Endothelial cell (in vitro differentiated cells): ENCODE data around the gene ADAMTS2. TPM values are rescaled to one million over a fixed set of nuclear protein-coding genes. Genes with fewer than 3 reads are reported as not detected.

Source experiments
- DNase-seq: peaks from one replicate; pipeline ENCODE4 v3.0.0; 2021; ENCODE audit warnings: low spot score
- H3K27ac Mint-ChIP-seq: one replicate; pipeline ENCODE4 v1.8.0; 2021; ENCODE audit warnings: mixed read lengths, inconsistent platforms; ENCODE audit not compliant: unreplicated experiment
- H3K27me3 Mint-ChIP-seq: one replicate; pipeline ENCODE4 v1.8.0; 2021; ENCODE audit warnings: mild to moderate bottlenecking, moderate library complexity, mixed read lengths, inconsistent platforms; ENCODE audit not compliant: unreplicated experiment
- H3K36me3 Mint-ChIP-seq: one replicate; pipeline ENCODE4 v1.8.0; 2021; ENCODE audit warnings: mild to moderate bottlenecking, low read depth, mixed read lengths, inconsistent platforms; ENCODE audit not compliant: unreplicated experiment
- H3K4me1 Mint-ChIP-seq: one replicate; pipeline ENCODE4 v1.8.0; 2021; ENCODE audit warnings: mild to moderate bottlenecking, mixed read lengths, inconsistent platforms; ENCODE audit not compliant: unreplicated experiment
- H3K4me3 Mint-ChIP-seq: one replicate; pipeline ENCODE4 v1.8.0; 2021; ENCODE audit warnings: mild to moderate bottlenecking, mixed read lengths, inconsistent platforms; ENCODE audit not compliant: unreplicated experiment
- H3K9me3 Mint-ChIP-seq: one replicate; pipeline ENCODE4 v1.8.0; 2021; ENCODE audit warnings: mixed read lengths, inconsistent platforms; ENCODE audit not compliant: unreplicated experiment
- CTCF ChIP-seq: fragments of 200-600 bp; sonication (generic); IDR thresholded peaks from one replicate; pipeline ENCODE4 v1.5.0; 2021; ENCODE audit warnings: antibody characterized with exemption; ENCODE audit not compliant: unreplicated experiment
- total RNA-seq: library from RNA; stranded (reverse); fragmentation: NEBNext Ultra II Directional; extraction: Animal tissue kit (Norgen Biotek cat#: 25700); gene quantifications from one replicate; pipeline ENCODE4 v1.2.1, GENCODE V29; 2021; ENCODE audit not compliant: unreplicated experiment

ADAMTS2 gene
- total RNA-seq, 1 donor from 2014 or later = 1.5 TPM

- Mint-ChIP-seq H3K27ac (no peak overlapping the region), H3K36me3 (no peaks in the 10 kb centered on the region), H3K4me3 (no peak overlapping the region), H3K9me3 (no peaks in the 10 kb centered on the region), H3K27me3 (peaks cover 2% of the 10 kb centered on the region), H3K4me1 (no peaks in the 10 kb centered on the region)
- no peak for TF ChIP-seq CTCF
- DNase-seq = no peak
Measured at GRCh38 chr5:179263391-179264052, 81.7 kb downstream of the ADAMTS2 start.

GRCh38 chr5:179262126-179262920 is 82.9 kb downstream of the ADAMTS2 start:
- no peak for TF ChIP-seq CTCF
- no peak for DNase-seq
- H3K27ac Mint-ChIP-seq = no peak overlapping the region
- peaks cover 5% of the 10 kb centered on the region for H3K27me3 Mint-ChIP-seq
- H3K9me3 Mint-ChIP-seq = no peaks in the 10 kb centered on the region
- H3K36me3 Mint-ChIP-seq = no peaks in the 10 kb centered on the region
- H3K4me3 Mint-ChIP-seq = no peak overlapping the region
- H3K4me1 Mint-ChIP-seq = no peaks in the 10 kb centered on the region

GRCh38 chr5:179261301-179262125 is 83.7 kb downstream of the ADAMTS2 start:
- no peaks in the 10 kb centered on the region for H3K9me3 Mint-ChIP-seq
- DNase-seq = peak; percentile 65
- H3K27me3 Mint-ChIP-seq = peaks cover 5% of the 10 kb centered on the region
- H3K36me3 Mint-ChIP-seq = no peaks in the 10 kb centered on the region
- no peak overlapping the region for H3K4me3 Mint-ChIP-seq
- no peaks in the 10 kb centered on the region for H3K4me1 Mint-ChIP-seq
- TF ChIP-seq CTCF = no peak
- no peak overlapping the region for H3K27ac Mint-ChIP-seq

DNA sequence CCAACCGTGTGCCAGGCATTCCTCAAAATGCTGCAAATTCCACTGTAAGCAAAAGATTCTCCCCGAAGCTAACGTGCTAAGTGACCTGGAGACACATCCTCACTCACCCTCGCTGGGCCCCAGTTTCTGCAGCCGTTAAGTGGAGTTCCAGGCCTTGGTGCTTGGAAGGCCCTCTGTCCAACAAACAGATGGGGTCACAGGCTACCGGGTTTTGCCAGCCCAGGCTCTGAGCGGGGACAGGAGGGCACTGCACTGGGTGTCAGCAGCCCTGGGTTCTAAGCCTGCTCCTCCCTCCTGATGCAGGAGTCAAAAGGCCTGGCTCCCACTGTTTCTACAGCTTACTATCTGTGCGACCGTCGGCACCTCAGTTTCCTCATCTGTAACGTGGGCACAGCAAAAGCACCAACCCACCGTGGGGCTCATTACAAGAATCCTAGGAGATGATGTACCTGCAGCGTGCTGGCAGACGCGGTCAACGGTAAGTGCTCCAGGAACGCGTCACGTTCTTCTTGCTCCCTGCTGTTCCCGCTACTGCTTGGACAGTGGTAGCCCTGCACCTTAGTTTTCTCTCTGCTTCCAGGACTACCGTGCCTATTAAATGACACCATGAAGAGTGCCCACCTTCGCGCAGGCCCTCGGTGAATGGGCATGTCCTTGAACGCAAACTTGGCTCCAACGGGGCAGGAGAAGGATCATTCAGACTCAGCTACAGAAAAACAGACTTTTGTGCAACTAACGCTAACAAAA is 84.8 kb downstream of the ADAMTS2 start:
- no peaks in the 10 kb centered on the region for H3K4me1 Mint-ChIP-seq
- H3K27ac Mint-ChIP-seq = no peak overlapping the region
- no peak overlapping the region for H3K4me3 Mint-ChIP-seq
- H3K36me3 Mint-ChIP-seq = no peaks in the 10 kb centered on the region
- peaks cover 5% of the 10 kb centered on the region for H3K27me3 Mint-ChIP-seq
- no peak for TF ChIP-seq CTCF
- H3K9me3 Mint-ChIP-seq = no peaks in the 10 kb centered on the region
- no peak for DNase-seq
